ENCODE measurements around the gene ERVW-1. TPM values are rescaled to one million over a fixed set of nuclear protein-coding genes. Genes with fewer than 3 reads are reported as not detected.

The ERVW-1 gene
- polyA plus RNA-seq, 1 donor (not counting 4 experiments of a cell fraction or from before 2014, with no cell fraction given): not detected

- Histone ChIP-seq H3K4me3 (ENCODE audit: control insufficient read depth in 2 of 3, extremely low read depth in 1 of 3, insufficient read depth in 2 of 3, low read depth in 1 of 3, low read length in 3 of 3) (no peak overlapping the region), H4K20me1 (ENCODE audit: control insufficient read depth, extremely low read depth, insufficient read depth, low read length) (no peaks in the 10 kb centered on the region), H3K9me3 (ENCODE audit: control insufficient read depth, low read depth, low read length) (no peaks in the 10 kb centered on the region), H3K36me3 (ENCODE audit: control insufficient read depth in 2 of 2, extremely low read depth in 1 of 2, insufficient read depth in 2 of 2, low read length in 2 of 2) (peaks cover 0 to 8% of the 10 kb centered on the region in 2 experiments), H2AFZ (ENCODE audit: control insufficient read depth, low read length) (no peak overlapping the region), H3K27me3 (ENCODE audit: control insufficient read depth, extremely low read depth, insufficient read depth, low read length) (no peaks in the 10 kb centered on the region), H3K9me1 (ENCODE audit: control insufficient read depth, extremely low read depth, insufficient read depth, low read length) (no peaks in the 10 kb centered on the region), H3K9ac (ENCODE audit: control insufficient read depth, extremely low read depth, insufficient read depth, low read length) (no peak overlapping the region), H3K4me2 (ENCODE audit: control insufficient read depth, extremely low read depth, insufficient read depth, low read depth, low read length) (no peak overlapping the region), H3K27ac (ENCODE audit: control insufficient read depth, insufficient read depth, low read length) (no peak overlapping the region), H3K79me2 (ENCODE audit: control insufficient read depth, insufficient read depth, low read length) (no peaks in the 10 kb centered on the region), H3K4me1 (ENCODE audit: control insufficient read depth, extremely low read depth, insufficient read depth, low read length) (no peaks in the 10 kb centered on the region)
- DNase-seq (ENCODE audit: low read depth, low spot score): no peak
- TF ChIP-seq EZH2 (IDR thresholded peaks at IDR 0.05; ENCODE audit: low read length) (no peak), CTCF (optimal IDR thresholded peaks at IDR 0.05 in 1 of 3, IDR thresholded peaks at IDR 0.05 in 1 of 3, conservative IDR thresholded peaks at IDR 0.05 in 1 of 3; ENCODE audit: extremely low read depth in 1 of 3, insufficient read depth in 2 of 3, low read length in 3 of 3) (no peak)
- FAIRE-seq: no peak
- dilution Hi-C loops (cut with MboI; ENCODE audit: extremely low pct_ligation_motif_present, low sequenced_read_pairs): no loop called here
Measured at GRCh38 chr7:92487804-92488203, 10.1 kb upstream of the ERVW-1 start.

GRCh38 chr7:92485974-92486373 is 8.2 kb upstream of the ERVW-1 start:
- Histone ChIP-seq H3K4me1 (ENCODE audit: control insufficient read depth, extremely low read depth, insufficient read depth, low read length) (no peaks in the 10 kb centered on the region), H3K9me3 (ENCODE audit: control insufficient read depth, low read depth, low read length) (no peaks in the 10 kb centered on the region), H3K9me1 (ENCODE audit: control insufficient read depth, extremely low read depth, insufficient read depth, low read length) (no peaks in the 10 kb centered on the region), H3K27me3 (ENCODE audit: control insufficient read depth, extremely low read depth, insufficient read depth, low read length) (no peaks in the 10 kb centered on the region), H2AFZ (ENCODE audit: control insufficient read depth, low read length) (no peak overlapping the region), H3K4me3 (ENCODE audit: control insufficient read depth in 2 of 3, extremely low read depth in 1 of 3, insufficient read depth in 2 of 3, low read depth in 1 of 3, low read length in 3 of 3) (no peak overlapping the region), H4K20me1 (ENCODE audit: control insufficient read depth, extremely low read depth, insufficient read depth, low read length) (no peaks in the 10 kb centered on the region), H3K27ac (ENCODE audit: control insufficient read depth, insufficient read depth, low read length) (no peak overlapping the region), H3K4me2 (ENCODE audit: control insufficient read depth, extremely low read depth, insufficient read depth, low read depth, low read length) (no peak overlapping the region), H3K9ac (ENCODE audit: control insufficient read depth, extremely low read depth, insufficient read depth, low read length) (no peak overlapping the region), H3K36me3 (ENCODE audit: control insufficient read depth in 2 of 2, extremely low read depth in 1 of 2, insufficient read depth in 2 of 2, low read length in 2 of 2) (peaks cover 0 to 8% of the 10 kb centered on the region in 2 experiments), H3K79me2 (ENCODE audit: control insufficient read depth, insufficient read depth, low read length) (no peaks in the 10 kb centered on the region)
- TF ChIP-seq CTCF (optimal IDR thresholded peaks at IDR 0.05 in 1 of 3, IDR thresholded peaks at IDR 0.05 in 1 of 3, conservative IDR thresholded peaks at IDR 0.05 in 1 of 3; ENCODE audit: extremely low read depth in 1 of 3, insufficient read depth in 2 of 3, low read length in 3 of 3) (no peak), EZH2 (IDR thresholded peaks at IDR 0.05; ENCODE audit: low read length) (no peak)
- no peak for DNase-seq (ENCODE audit: low read depth, low spot score)
- no peak for FAIRE-seq
- dilution Hi-C loops (cut with MboI; ENCODE audit: extremely low pct_ligation_motif_present, low sequenced_read_pairs): no loop called here

All from keratinocyte (primary cell).